Gastroesophageal sphincter (tissue), 4 donors: ENCODE measurements around the gene FRMD5. TPM values are rescaled to one million over a fixed set of nuclear protein-coding genes. Genes with fewer than 3 reads are reported as not detected.

ENCODE experiments used
- ATAC-seq: fragments of 150-250 bp; one replicate; pipeline ENCODE4 v1.9.1; 2016; ENCODE audit warnings: mild to moderate bottlenecking, moderate library complexity
- H3K27ac ChIP-seq, 4 donors: fragments of 200-600 bp; sonication (generic) in 3 of 4; 1 replicate in 3 of 4; 2 replicates in 1 of 4; pipeline ENCODE4 v1.5.1; 2016 to 2019
- H3K27me3 ChIP-seq: fragments of 200-600 bp; sonication (generic); one replicate; pipeline ENCODE4 v1.5.1; 2019
- H3K36me3 ChIP-seq, 2 donors: fragments of 200-600 bp; sonication (generic); one replicate each; pipeline ENCODE4 v1.5.1; 2019; ENCODE audit warnings: control low read depth in 1 of 2
- H3K4me1 ChIP-seq, 3 donors: fragments of 200-600 bp; sonication (generic); 1 replicate in 2 of 3; 2 replicates in 1 of 3; pipeline ENCODE4 v1.5.1; 2016 to 2019; ENCODE audit warnings: control low read depth in 2 of 3
- H3K4me3 ChIP-seq, 2 donors: fragments of 200-600 bp; sonication (generic); one replicate each; pipeline ENCODE4 v1.5.1; 2019; ENCODE audit warnings: mild to moderate bottlenecking in 1 of 2, moderate library complexity in 1 of 2
- H3K9me3 ChIP-seq, 3 donors: fragments of 200-600 bp; sonication (generic); one replicate each; pipeline ENCODE4 v1.5.1; 2017 to 2019; ENCODE audit warnings: control low read depth in 2 of 3
- EP300 ChIP-seq: sonication (generic); formaldehyde crosslinking; IDR thresholded peaks from one replicate; pipeline ENCODE4 v1.6.1; 2017; ENCODE audit warnings: antibody characterized with exemption, mild to moderate bottlenecking
- POLR2A ChIP-seq, 2 donors: fragments of 450-650 bp; IDR thresholded peaks; one replicate each; pipeline ENCODE4 v1.6.1; 2017; ENCODE audit warnings: antibody characterized with exemption in 2 of 2, mild to moderate bottlenecking in 2 of 2, moderate library complexity in 1 of 2
- POLR2AphosphoS5 ChIP-seq: sonication (generic); formaldehyde crosslinking; IDR thresholded peaks from one replicate; pipeline ENCODE4 v1.6.1; 2017; ENCODE audit warnings: antibody characterized with exemption
- WGBS, 2 donors: methylation state at CpG; one replicate each; pipeline ENCODE4 v1.1.5; 2018; ENCODE audit warnings: low coverage in 1 of 2; 5-methylcytosine and 5-hydroxymethylcytosine counted together
- total RNA-seq, 4 donors: library from RNA; depleted of rRNA; stranded (reverse); fragments of >200 nt; gene quantifications; one replicate each; pipeline ENCODE4 v1.1.0, GENCODE V29; 2016
- TF ChIP-seq, protein P1 (sequence below), 4 experiments: fragments of 200-600 bp in 2 of 4; fragments of 450-650 bp in 2 of 4; sonication (generic) in 1 of 4; IDR thresholded peaks; one replicate each; pipeline ENCODE4 v1.5.1; 2017 to 2019; ENCODE audit warnings: antibody characterized with exemption in 4 of 4, mild to moderate bottlenecking in 2 of 4, moderate library complexity in 2 of 4

The FRMD5 gene
- total RNA-seq, 4 donors from 2014 or later, result 0.47 to 1.2 (median 0.90) TPM

- Histone ChIP-seq H3K4me3 (no peak overlapping the region), H3K9me3 (no peaks in the 10 kb centered on the region), H3K27me3 (no peaks in the 10 kb centered on the region), H3K36me3 (no peaks in the 10 kb centered on the region), H3K27ac (no peak overlapping the region), H3K4me1 (peaks cover 0 to 8% (median 0%) of the 10 kb centered on the region in 3 donors)
- no peak for ATAC-seq
- WGBS, 2 donors, result 63 to 88% methylated on average over 1 of the region's 1 CpG
- TF ChIP-seq POLR2AphosphoS5, result no peak
- TF ChIP-seq POLR2A (IDR thresholded peaks at IDR 0.05), result no peak
- TF ChIP-seq EP300, result no peak
- TF ChIP-seq, protein P1, sequence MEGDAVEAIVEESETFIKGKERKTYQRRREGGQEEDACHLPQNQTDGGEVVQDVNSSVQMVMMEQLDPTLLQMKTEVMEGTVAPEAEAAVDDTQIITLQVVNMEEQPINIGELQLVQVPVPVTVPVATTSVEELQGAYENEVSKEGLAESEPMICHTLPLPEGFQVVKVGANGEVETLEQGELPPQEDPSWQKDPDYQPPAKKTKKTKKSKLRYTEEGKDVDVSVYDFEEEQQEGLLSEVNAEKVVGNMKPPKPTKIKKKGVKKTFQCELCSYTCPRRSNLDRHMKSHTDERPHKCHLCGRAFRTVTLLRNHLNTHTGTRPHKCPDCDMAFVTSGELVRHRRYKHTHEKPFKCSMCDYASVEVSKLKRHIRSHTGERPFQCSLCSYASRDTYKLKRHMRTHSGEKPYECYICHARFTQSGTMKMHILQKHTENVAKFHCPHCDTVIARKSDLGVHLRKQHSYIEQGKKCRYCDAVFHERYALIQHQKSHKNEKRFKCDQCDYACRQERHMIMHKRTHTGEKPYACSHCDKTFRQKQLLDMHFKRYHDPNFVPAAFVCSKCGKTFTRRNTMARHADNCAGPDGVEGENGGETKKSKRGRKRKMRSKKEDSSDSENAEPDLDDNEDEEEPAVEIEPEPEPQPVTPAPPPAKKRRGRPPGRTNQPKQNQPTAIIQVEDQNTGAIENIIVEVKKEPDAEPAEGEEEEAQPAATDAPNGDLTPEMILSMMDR (IDR thresholded peaks at IDR 0.05), result no peak
Measured at GRCh38 chr15:43900996-43901395, 294.1 kb downstream of the FRMD5 start.

DNA sequence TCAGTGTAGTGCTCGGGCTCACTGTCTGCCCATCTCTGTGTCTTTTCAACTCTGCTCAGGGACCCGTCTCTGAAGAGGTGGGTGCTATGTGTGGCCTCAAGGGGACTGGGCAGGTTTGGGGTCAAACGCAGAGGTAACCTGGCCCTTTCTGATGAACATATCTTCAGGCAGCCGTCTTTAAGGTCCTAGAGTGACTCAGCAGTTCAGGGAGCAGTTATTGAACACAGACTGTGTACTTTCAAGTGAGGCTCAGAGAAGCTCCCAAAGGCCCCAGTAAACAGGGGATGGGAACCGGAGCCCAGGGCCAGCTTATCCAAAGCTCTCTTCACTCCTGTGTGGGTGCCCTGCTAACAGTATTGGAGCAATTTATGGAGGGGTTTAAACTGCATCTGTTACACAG, 295.1 kb downstream of the FRMD5 start:
- TF ChIP-seq POLR2AphosphoS5 (no peak), POLR2A (IDR thresholded peaks at IDR 0.05) (no peak), EP300 (no peak)
- TF ChIP-seq, protein P1 (IDR thresholded peaks at IDR 0.05), result no peak
- no peaks in the 10 kb centered on the region for H3K27me3 ChIP-seq
- no peaks in the 10 kb centered on the region for H3K36me3 ChIP-seq
- H3K9me3 ChIP-seq, result no peaks in the 10 kb centered on the region
- H3K4me1 ChIP-seq, result peaks cover 0 to 8% (median 0%) of the 10 kb centered on the region in 3 donors
- no peak for ATAC-seq
- 83% methylated on average over 2 of the region's 5 CpGs; no CpG with 5 or more reads in 1 of the 2 donors for WGBS, 2 donors
- no peak overlapping the region for H3K27ac ChIP-seq
- H3K4me3 ChIP-seq, result no peak overlapping the region

GRCh38 chr15:43898891-43899290, 296.2 kb downstream of the FRMD5 start:
- Histone ChIP-seq H3K9me3 (no peaks in the 10 kb centered on the region), H3K4me1 (peaks cover 0 to 8% (median 0%) of the 10 kb centered on the region in 3 donors), H3K27me3 (no peaks in the 10 kb centered on the region), H3K27ac (no peak overlapping the region), H3K36me3 (no peaks in the 10 kb centered on the region), H3K4me3 (no peak overlapping the region)
- 71 to 75% methylated on average over 1 to 2 of the region's 2 CpGs for WGBS, 2 donors
- no peak for ATAC-seq
- TF ChIP-seq, protein P1 (IDR thresholded peaks at IDR 0.05), result no peak
- TF ChIP-seq POLR2A (IDR thresholded peaks at IDR 0.05), result no peak
- no peak for TF ChIP-seq POLR2AphosphoS5
- TF ChIP-seq EP300, result no peak

- ATAC-seq, result no peak
- Histone ChIP-seq H3K9me3 (no peaks in the 10 kb centered on the region), H3K4me3 (no peak overlapping the region), H3K4me1 (peaks cover 0 to 11% (median 0%) of the 10 kb centered on the region in 3 donors), H3K27me3 (no peaks in the 10 kb centered on the region), H3K27ac (no peak overlapping the region), H3K36me3 (no peaks in the 10 kb centered on the region)
- no peak for TF ChIP-seq POLR2A (IDR thresholded peaks at IDR 0.05)
- TF ChIP-seq, protein P1 (IDR thresholded peaks at IDR 0.05), result no peak
- 78 to 91% methylated on average over 1 of the region's 1 CpG for WGBS, 2 donors
Measured at GRCh38 chr15:43896543-43896942, 298.5 kb downstream of the FRMD5 start.

- peaks cover 0 to 11% (median 0%) of the 10 kb centered on the region in 3 donors for H3K4me1 ChIP-seq
- no peaks in the 10 kb centered on the region for H3K27me3 ChIP-seq
- no peaks in the 10 kb centered on the region for H3K36me3 ChIP-seq
- WGBS, 2 donors, result 58 to 80% methylated on average over 1 to 5 of the region's 5 CpGs
- no peak for ATAC-seq
- H3K4me3 ChIP-seq, result no peak overlapping the region
- no peak overlapping the region for H3K27ac ChIP-seq
- no peaks in the 10 kb centered on the region for H3K9me3 ChIP-seq
- TF ChIP-seq, protein P1 (IDR thresholded peaks at IDR 0.05), result no peak
- TF ChIP-seq POLR2A (IDR thresholded peaks at IDR 0.05), result no peak
- no peak for TF ChIP-seq POLR2AphosphoS5
- no peak for TF ChIP-seq EP300
Measured at GRCh38 chr15:43895586-43895985, 299.5 kb downstream of the FRMD5 start.
